ENCODE measurements around the gene TTC8.

The TTC8 gene

GRCh38 chr14:88863167-88863566, 38.7 kb downstream of the TTC8 start:
- Histone ChIP-seq H3K79me2 (ENCODE audit: low read length) (no peaks in the 10 kb centered on the region), H3K27ac (ENCODE audit: low read length) (no peak overlapping the region), H3K27me3 (replicated peaks; ENCODE audit: insufficient read depth, low read length) (no peaks in the 10 kb centered on the region), H3K9me2 (replicated peaks; ENCODE audit: insufficient read depth, low read length) (no peaks in the 10 kb centered on the region), H3K4me3 (ENCODE audit: low read length) (no peak overlapping the region), H3F3A (ENCODE audit: insufficient read depth, low read length) (no peaks in the 10 kb centered on the region), H2AFZ (ENCODE audit: low read length) (no peak overlapping the region), H3K9ac (ENCODE audit: low read length) (no peak overlapping the region), H3K9me3 (replicated peaks; ENCODE audit: insufficient read depth, low read length) (no peaks in the 10 kb centered on the region), H3K4me2 (ENCODE audit: low read depth, low read length) (no peak overlapping the region), H3K36me3 (replicated peaks; ENCODE audit: insufficient read depth, low read length) (no peaks in the 10 kb centered on the region), H3K4me1 (ENCODE audit: low read length) (no peaks in the 10 kb centered on the region), H4K20me1 (ENCODE audit: insufficient read depth, low read length) (no peaks in the 10 kb centered on the region)
- DNase-seq, result no peak
- TF ChIP-seq EZH2phosphoT487 (IDR thresholded peaks at IDR 0.05; ENCODE audit: low read length) (no peak), EZH2 (optimal IDR thresholded peaks at IDR 0.05; ENCODE audit: low read depth, low read length) (no peak)

GRCh38 chr14:88864198-88864597, 39.7 kb downstream of the TTC8 start:
- H3K27ac ChIP-seq (ENCODE audit: low read length), result no peak overlapping the region
- H3K9me3 ChIP-seq (replicated peaks; ENCODE audit: insufficient read depth, low read length), result no peaks in the 10 kb centered on the region
- H3F3A ChIP-seq (ENCODE audit: insufficient read depth, low read length), result no peaks in the 10 kb centered on the region
- H3K4me3 ChIP-seq (ENCODE audit: low read length), result no peak overlapping the region
- H3K36me3 ChIP-seq (replicated peaks; ENCODE audit: insufficient read depth, low read length), result no peaks in the 10 kb centered on the region
- no peaks in the 10 kb centered on the region for H3K4me1 ChIP-seq (ENCODE audit: low read length)
- no peak overlapping the region for H3K4me2 ChIP-seq (ENCODE audit: low read depth, low read length)
- DNase-seq, result no peak
- no peaks in the 10 kb centered on the region for H3K27me3 ChIP-seq (replicated peaks; ENCODE audit: insufficient read depth, low read length)
- H3K9me2 ChIP-seq (replicated peaks; ENCODE audit: insufficient read depth, low read length), result no peaks in the 10 kb centered on the region
- no peak overlapping the region for H2AFZ ChIP-seq (ENCODE audit: low read length)
- H3K79me2 ChIP-seq (ENCODE audit: low read length), result no peaks in the 10 kb centered on the region
- no peaks in the 10 kb centered on the region for H4K20me1 ChIP-seq (ENCODE audit: insufficient read depth, low read length)
- H3K9ac ChIP-seq (ENCODE audit: low read length), result no peak overlapping the region
- TF ChIP-seq EZH2phosphoT487 (IDR thresholded peaks at IDR 0.05; ENCODE audit: low read length) (no peak), EZH2 (optimal IDR thresholded peaks at IDR 0.05; ENCODE audit: low read depth, low read length) (no peak), CTCF (IDR thresholded peaks at IDR 0.05; ENCODE audit: low read length) (no peak)

GRCh38 chr14:88866305-88866704, 41.9 kb downstream of the TTC8 start:
- H3F3A ChIP-seq (ENCODE audit: insufficient read depth, low read length), result no peaks in the 10 kb centered on the region
- H3K4me1 ChIP-seq (ENCODE audit: low read length), result no peaks in the 10 kb centered on the region
- TF ChIP-seq EZH2phosphoT487 (IDR thresholded peaks at IDR 0.05; ENCODE audit: low read length) (no peak), CTCF (IDR thresholded peaks at IDR 0.05; ENCODE audit: low read length) (no peak), EZH2 (optimal IDR thresholded peaks at IDR 0.05; ENCODE audit: low read depth, low read length) (no peak)
- H3K4me2 ChIP-seq (ENCODE audit: low read depth, low read length), result no peak overlapping the region
- no peaks in the 10 kb centered on the region for H3K9me3 ChIP-seq (replicated peaks; ENCODE audit: insufficient read depth, low read length)
- H3K27ac ChIP-seq (ENCODE audit: low read length), result no peak overlapping the region
- H3K9ac ChIP-seq (ENCODE audit: low read length), result no peak overlapping the region
- no peaks in the 10 kb centered on the region for H3K9me2 ChIP-seq (replicated peaks; ENCODE audit: insufficient read depth, low read length)
- H3K36me3 ChIP-seq (replicated peaks; ENCODE audit: insufficient read depth, low read length), result no peaks in the 10 kb centered on the region
- no peak for DNase-seq
- H3K4me3 ChIP-seq (ENCODE audit: low read length), result no peak overlapping the region
- no peaks in the 10 kb centered on the region for H4K20me1 ChIP-seq (ENCODE audit: insufficient read depth, low read length)
- H2AFZ ChIP-seq (ENCODE audit: low read length), result no peak overlapping the region
- H3K79me2 ChIP-seq (ENCODE audit: low read length), result no peaks in the 10 kb centered on the region
- no peaks in the 10 kb centered on the region for H3K27me3 ChIP-seq (replicated peaks; ENCODE audit: insufficient read depth, low read length)

- no peaks in the 10 kb centered on the region for H3K27me3 ChIP-seq (replicated peaks; ENCODE audit: insufficient read depth, low read length)
- H3F3A ChIP-seq (ENCODE audit: insufficient read depth, low read length), result no peaks in the 10 kb centered on the region
- no peak overlapping the region for H3K4me2 ChIP-seq (ENCODE audit: low read depth, low read length)
- H4K20me1 ChIP-seq (ENCODE audit: insufficient read depth, low read length), result no peaks in the 10 kb centered on the region
- DNase-seq, result peak; percentile 24
- H3K4me3 ChIP-seq (ENCODE audit: low read length), result no peak overlapping the region
- TF ChIP-seq EZH2 (optimal IDR thresholded peaks at IDR 0.05; ENCODE audit: low read depth, low read length) (no peak), CTCF (IDR thresholded peaks at IDR 0.05; ENCODE audit: low read length) (peak; percentile 37), EZH2phosphoT487 (IDR thresholded peaks at IDR 0.05; ENCODE audit: low read length) (no peak)
- no peaks in the 10 kb centered on the region for H3K9me3 ChIP-seq (replicated peaks; ENCODE audit: insufficient read depth, low read length)
- H3K9ac ChIP-seq (ENCODE audit: low read length), result no peak overlapping the region
- H3K4me1 ChIP-seq (ENCODE audit: low read length), result no peaks in the 10 kb centered on the region
- H3K9me2 ChIP-seq (replicated peaks; ENCODE audit: insufficient read depth, low read length), result no peaks in the 10 kb centered on the region
- no peaks in the 10 kb centered on the region for H3K36me3 ChIP-seq (replicated peaks; ENCODE audit: insufficient read depth, low read length)
- no peak overlapping the region for H3K27ac ChIP-seq (ENCODE audit: low read length)
- H2AFZ ChIP-seq (ENCODE audit: low read length), result no peak overlapping the region
- H3K79me2 ChIP-seq (ENCODE audit: low read length), result no peaks in the 10 kb centered on the region
Measured at GRCh38 chr14:88868558-88869159, 44.2 kb downstream of the TTC8 start.

Data from MM.1S (cell line).